H1 (cell line): ENCODE data around the gene FCGR2B. TPM values are rescaled to one million over a fixed set of nuclear protein-coding genes. Genes with fewer than 3 reads are reported as not detected.

Source experiments
- BACH1 ChIP-seq: IDR thresholded peaks from 2 replicates; pipeline ENCODE4 v1.6.1; 2012; ENCODE audit warnings: low read length, improper control_type of control experiment
- CEBPB ChIP-seq: IDR thresholded peaks from 2 replicates; pipeline ENCODE4 v1.6.1; 2012; ENCODE audit warnings: low read depth, low read length
- CHD2 ChIP-seq: IDR thresholded peaks from 2 replicates; pipeline ENCODE4 v1.6.1; 2012; ENCODE audit warnings: low read length, improper control_type of control experiment
- EZH2 ChIP-seq: fragments of 200-600 bp; sonication (generic); IDR thresholded peaks from 2 replicates; pipeline ENCODE4 v1.7.1; 2012; ENCODE audit warnings: low read depth, mild to moderate bottlenecking, moderate library complexity, low read length, inconsistent platforms; ENCODE audit not compliant: severe bottlenecking
- GTF2F1 ChIP-seq: IDR thresholded peaks from 2 replicates; pipeline ENCODE4 v1.6.1; 2012; ENCODE audit warnings: low read depth, low read length, improper control_type of control experiment, borderline replicate concordance
- HDAC6 ChIP-seq: IDR thresholded peaks from one replicate; pipeline ENCODE4 v1.7.1; 2012; ENCODE audit warnings: low read depth, mild to moderate bottlenecking, inconsistent platforms, low read length, moderate library complexity
- MAFK ChIP-seq: IDR thresholded peaks from 2 replicates; pipeline ENCODE4 v1.6.1; 2012; ENCODE audit warnings: low read depth, mild to moderate bottlenecking, improper control_type of control experiment, low read length
- polyA plus RNA-seq, 7 experiments: library from polyadenylated mRNA; depleted of rRNA in 3 of 7; stranded (reverse) in 5 of 7; unstranded in 2 of 7; fragments of >200 nt in 5 of 7; fragments of 200-250 nt in 2 of 7; gene quantifications; 1 replicate in 5 of 7; 2 replicates in 1 of 7; 4 replicates in 1 of 7; pipeline versions ENCODE4 v1.2.1 to v1.2.3, GENCODE V29; 2011 to 2013; ENCODE audit warnings: missing spikeins in 2 of 7, mixed read lengths in 2 of 7
- total RNA-seq: library from RNA; stranded (reverse); fragmentation: NEBNext Ultra II Directional; extraction: Animal tissue kit (Norgen Biotek cat#: 25700); gene quantifications from 2 replicates; pipeline ENCODE4 v1.2.1, GENCODE V29; 2021

The FCGR2B gene
- total and polyA plus RNA-seq, 2 of the 8 experiments (the other 6 are each of a cell fraction or from before 2014, with no cell fraction given) = 0.05 TPM; not detected in 1

DNA sequence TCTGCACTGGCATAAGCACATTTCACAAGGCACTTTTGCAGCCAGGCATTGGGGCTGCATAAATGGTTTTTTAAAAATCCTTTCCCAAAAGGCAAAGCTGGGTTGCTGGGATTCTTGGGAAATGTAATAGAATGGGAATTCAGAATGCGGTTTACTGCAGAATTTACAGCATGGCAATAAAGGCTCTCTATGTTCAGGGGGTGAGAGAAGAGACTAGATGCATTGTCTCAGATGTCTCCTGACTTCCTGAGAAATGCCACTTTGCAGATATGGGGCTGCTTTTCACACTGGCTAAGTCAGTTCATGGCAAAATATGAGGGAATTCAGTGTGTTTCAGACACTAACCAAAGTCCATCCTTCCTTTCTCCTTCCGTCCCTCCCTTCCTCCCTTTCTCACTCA, 13.5 kb downstream of the FCGR2B start (continued):
- no peak for TF ChIP-seq GTF2F1
- TF ChIP-seq CEBPB = no peak
- no peak for TF ChIP-seq MAFK
- no peak for TF ChIP-seq BACH1
- TF ChIP-seq HDAC6 = no peak
- TF ChIP-seq EZH2 = no peak
- no peak for TF ChIP-seq CHD2
